Right renal cortex interstitium (tissue), 3 donors: Measurements from ENCODE around the gene ATP1A2. TPM values are rescaled to one million over a fixed set of nuclear protein-coding genes. Genes with fewer than 3 reads are reported as not detected.

ENCODE experiments used
- DNase-seq, 3 donors: peaks; one replicate each; pipeline ENCODE4 v3.0.0-alpha.2; 2013; ENCODE audit warnings: low read depth in 3 of 3, low spot score in 2 of 3
- polyA plus RNA-seq, 3 donors: library from polyadenylated mRNA; unstranded; fragments of 120-200 nt; gene quantifications; one replicate each; pipeline ENCODE4 v1.2.1, GENCODE V29; 2013; ENCODE audit not compliant: insufficient read length in 3 of 3

ATP1A2 gene
- 1 to 10 TPM; 4.2 to 5.8 (median 4.6) TPM for polyA plus RNA-seq

DNA sequence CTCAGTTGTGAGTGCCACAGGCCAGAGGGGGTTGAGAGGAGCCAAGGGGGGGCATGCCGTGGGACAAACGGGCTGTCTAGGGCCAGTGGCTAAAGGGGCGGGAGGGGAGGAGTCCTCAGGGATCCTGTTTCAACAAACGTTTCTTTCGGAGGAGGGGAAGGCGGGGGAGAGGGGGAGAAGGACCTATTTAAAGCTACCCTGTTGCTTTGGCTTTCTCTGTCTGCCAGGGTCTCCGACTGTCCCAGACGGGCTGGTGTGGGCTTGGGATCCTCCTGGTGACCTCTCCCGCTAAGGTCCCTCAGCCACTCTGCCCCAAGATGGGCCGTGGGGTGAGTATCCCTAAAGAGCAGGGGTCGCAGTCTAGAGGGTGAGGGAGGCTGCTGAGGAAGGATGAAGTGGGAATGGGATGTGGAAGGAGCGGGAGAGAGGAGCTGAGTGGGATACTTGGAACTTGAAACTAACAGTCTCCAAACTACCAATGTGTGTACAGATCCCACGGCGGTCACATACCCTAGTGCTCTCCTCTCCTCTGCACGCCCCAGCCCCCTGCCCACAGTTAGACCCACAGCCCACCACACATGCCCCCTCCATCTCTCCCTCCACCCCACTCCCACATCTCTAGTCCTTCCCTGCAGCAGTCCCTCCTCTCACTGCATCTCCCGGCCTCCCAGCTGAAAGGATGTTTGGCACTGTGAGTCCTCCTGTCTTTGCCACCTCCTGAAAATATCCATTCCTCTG, at the start of gene ATP1A2:
ATP1A2 (plus strand) TSS at position 215 of the 738 bp plus-strand sequence; CDS start at position 318, 103 bp downstream.
- no peak for DNase-seq

GRCh38 chr1:160066829-160067745, 48.5 kb upstream of the ATP1A2 start:
- no peak for DNase-seq

- no peak for DNase-seq
These were observed 47.3 kb upstream of the ATP1A2 start for GRCh38 chr1:160068225-160068624.

GRCh38 chr1:160069460-160070231, 45.9 kb upstream of the ATP1A2 start, which contains the start of gene KCNJ10:
Gene KCNJ10, minus strand, starts transcription at chr1:160070160. Its CDS starts 27,628 bp downstream, at chr1:160042532.
- no peak for DNase-seq

DNA sequence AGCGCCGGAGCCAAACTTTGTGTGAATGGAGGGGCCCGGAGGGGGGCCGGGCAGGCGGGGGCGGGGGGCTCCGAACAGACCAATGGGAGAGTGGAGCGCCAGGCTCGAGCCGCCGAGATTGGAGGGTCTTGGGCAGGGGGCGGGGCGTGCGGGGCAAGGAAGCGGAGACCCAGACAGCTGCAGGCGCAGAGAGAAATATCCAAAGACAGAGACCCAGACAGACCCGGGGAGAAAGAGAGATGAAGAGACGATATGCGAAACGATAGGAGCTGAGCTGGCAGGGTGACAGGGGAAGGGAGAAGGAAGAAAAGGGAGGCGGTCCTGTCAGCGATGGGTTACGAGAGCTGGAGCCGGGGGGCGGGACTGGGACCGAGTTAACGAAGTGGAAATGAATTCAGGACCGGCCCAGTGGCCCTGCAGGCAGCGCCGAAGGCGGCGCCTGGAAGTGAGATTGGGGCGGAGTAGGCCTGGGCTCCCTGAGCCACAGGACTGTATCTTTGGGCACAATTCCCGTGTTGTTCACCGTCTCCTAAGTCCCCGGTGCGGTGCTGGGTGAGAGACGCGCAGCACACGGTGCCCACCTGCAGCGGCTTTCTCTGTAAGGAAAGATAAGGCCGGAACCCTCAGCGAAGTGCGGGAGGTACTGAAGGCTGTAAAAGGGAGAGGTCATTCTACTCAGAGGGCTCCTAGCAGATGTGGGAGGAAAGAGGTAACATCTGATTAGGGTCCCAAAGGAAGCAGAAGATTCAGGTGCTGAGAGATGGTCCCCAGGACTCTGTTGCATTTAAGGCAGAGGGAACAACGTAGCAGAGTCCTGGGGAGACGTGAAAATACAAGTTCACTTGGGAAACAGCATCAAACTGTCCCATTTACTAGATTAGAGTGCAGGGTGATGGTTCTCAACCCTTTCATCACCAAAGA, 45.1 kb upstream of the ATP1A2 start:
- peak in 2 of 3 donors; percentile 42 to 47 for DNase-seq

DNA sequence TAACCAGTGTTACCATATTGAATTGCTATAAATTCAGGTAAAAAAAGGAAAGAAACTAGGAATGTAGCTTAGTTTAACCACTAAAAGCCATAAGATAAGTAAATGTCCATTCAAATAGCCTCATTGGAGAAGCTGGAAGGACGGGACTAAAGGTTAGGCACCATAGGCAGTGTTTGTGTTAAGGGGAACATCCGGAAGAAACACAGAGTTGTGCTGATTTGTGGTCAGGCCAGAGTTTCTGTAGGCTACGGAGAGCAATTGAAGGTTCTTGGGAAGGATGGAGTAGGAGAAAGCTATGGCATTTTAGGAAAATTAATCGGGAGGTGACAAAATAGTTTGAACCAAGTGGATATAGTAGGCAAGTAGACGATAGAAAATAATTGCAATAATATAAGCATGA, 44.3 kb upstream of the ATP1A2 start:
- DNase-seq = no peak

- no peak for DNase-seq
These were observed 40.7 kb upstream of the ATP1A2 start for GRCh38 chr1:160074865-160075264.

DNA sequence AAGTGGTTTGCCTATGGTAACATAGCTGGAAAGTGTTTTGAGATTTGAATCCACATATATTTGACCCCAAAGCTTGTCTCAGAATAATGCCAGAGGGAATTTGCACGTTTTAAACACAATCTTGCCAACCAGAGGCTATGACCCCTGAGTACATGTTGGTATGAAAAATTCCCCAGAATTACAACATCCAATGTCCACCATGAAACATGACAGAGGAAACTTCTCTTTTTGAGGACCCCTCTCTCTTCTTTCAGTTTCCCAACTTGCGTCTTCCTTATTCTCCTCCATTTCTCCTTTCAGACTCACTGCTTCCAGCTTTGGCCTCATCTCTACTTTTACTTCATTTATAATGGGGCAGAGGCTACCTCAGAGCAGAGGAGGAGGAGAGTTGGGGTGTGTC, 39.7 kb upstream of the ATP1A2 start:
- no peak for DNase-seq

GRCh38 chr1:160076295-160076694, 39.3 kb upstream of the ATP1A2 start:
- DNase-seq = no peak

- no peak for DNase-seq
These were observed 38.1 kb upstream of the ATP1A2 start for GRCh38 chr1:160077486-160077885.

DNA sequence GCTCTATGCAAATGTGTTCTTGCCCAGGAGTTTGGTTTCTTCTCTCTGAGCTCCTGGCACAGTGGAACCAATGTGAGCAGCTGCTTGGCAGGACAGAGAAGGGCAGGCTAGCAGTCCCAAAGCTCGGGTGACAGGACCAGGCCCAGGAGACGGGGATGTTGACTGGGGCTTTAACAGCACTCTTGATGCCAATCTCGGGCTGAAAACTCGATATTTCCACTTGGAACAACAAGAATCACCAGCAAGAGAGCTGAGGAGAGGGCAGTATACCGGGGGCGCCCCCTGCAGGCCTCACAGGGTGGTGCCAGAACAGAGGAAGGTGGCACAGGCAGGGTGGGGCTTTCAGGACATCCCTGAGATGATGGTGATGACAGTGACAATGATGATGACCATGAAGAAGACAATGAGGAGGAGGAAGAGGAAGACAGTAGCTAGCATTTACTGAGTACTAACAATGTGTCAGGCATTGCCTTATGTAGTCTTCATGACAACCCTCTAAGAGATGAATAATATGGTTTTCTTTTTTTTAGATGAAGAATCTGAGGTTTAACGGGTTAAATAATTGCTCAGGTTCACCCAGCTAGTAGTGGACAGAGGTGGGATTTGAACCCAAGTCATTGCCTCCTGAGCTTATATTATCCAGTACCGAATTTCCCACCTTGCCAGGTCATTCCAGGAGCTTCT, 36.9 kb upstream of the ATP1A2 start:
- no peak for DNase-seq

DNA sequence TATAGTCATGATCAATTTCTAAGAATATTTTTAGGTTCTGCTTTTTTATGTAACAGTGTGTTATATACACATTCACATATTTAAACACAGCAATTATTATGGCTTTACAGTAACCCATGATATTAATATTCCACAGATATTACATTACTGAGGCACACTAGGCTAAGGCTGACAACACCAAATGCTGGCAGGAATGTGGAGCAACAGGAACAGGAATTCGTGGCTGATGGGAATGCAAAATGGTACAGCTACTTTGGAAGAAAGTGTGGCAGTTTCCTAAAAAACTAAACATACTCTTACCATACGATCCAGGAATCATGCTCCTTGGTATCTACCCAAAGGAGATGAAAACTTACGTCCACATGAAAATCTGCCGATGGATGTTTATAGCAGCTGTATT, 36.1 kb upstream of the ATP1A2 start:
- DNase-seq = no peak

- no peak for DNase-seq
These were observed 35.0 kb upstream of the ATP1A2 start for GRCh38 chr1:160080381-160081100.

DNA sequence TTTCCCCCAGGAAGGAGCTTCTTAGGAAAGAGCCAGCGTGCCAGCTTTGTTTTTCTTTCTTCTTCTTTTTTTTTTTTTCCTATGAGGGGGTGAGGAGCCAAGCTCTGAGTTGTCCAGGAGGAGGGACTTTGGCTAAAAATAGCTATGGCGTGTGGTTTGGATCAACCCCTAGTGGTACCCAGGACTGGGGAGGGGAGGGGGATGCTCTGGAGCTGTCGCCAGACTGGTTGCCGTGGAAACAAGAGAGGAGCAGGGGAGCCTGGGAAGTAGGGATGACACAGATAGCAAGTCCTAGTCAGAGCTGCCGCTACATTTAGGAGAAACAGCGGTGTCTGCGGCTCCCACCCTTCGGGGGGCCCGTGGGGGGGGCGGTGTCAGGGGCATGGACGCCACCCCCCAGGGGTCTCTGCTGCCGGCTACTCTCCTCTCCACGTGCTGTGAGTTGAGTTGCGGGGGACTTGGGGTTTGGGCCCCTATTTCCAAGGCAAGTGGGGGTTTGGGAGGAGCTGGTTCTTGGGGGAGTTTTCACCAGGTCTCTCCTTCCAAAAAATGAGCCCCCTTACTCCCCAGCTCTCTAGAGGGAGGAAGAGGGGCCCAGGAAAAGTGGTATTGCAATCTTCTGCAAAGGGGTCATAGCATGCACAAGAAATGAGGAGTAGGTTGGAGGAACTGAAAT, 34.2 kb upstream of the ATP1A2 start, which contains the start of gene KCNJ9:
KCNJ9 (plus strand) TSS at position 278 of the 676 bp plus-strand sequence. CDS start 2,493 bp downstream, outside the sequence.
- DNase-seq = no peak

GRCh38 chr1:160082487-160082886, 33.1 kb upstream of the ATP1A2 start:
- DNase-seq = no peak

- no peak for DNase-seq
These were observed 32.6 kb upstream of the ATP1A2 start for GRCh38 chr1:160082926-160083325.

DNA sequence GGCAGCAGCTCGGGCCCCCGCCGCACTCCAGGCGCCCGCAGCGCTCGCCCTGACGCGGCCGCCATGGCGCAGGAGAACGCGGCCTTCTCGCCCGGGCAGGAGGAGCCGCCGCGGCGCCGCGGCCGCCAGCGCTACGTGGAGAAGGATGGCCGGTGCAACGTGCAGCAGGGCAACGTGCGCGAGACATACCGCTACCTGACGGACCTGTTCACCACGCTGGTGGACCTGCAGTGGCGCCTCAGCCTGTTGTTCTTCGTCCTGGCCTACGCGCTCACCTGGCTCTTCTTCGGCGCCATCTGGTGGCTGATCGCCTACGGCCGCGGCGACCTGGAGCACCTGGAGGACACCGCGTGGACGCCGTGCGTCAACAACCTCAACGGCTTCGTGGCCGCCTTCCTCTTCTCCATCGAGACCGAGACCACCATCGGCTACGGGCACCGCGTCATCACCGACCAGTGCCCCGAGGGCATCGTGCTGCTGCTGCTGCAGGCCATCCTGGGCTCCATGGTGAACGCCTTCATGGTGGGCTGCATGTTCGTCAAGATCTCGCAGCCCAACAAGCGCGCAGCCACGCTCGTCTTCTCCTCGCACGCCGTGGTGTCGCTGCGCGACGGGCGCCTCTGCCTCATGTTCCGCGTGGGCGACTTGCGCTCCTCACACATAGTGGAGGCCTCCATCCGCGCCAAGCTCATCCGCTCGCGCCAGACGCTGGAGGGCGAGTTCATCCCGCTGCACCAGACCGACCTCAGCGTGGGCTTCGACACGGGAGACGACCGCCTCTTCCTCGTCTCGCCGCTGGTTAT, 31.4 kb upstream of the ATP1A2 start:
- no peak for DNase-seq
